Uterus (tissue), 4 donors: Measurements from ENCODE around the gene CASZ1. TPM values are rescaled to one million over a fixed set of nuclear protein-coding genes. Genes with fewer than 3 reads are reported as not detected.

ENCODE experiments used
- DNase-seq, 2 donors: peaks; one replicate each; pipeline ENCODE4 v3.0.0-alpha.2; 2019 to 2020
- H3K27ac ChIP-seq, 2 donors: fragments of 200-600 bp; sonication (generic); 1 replicate in 1 of 2; 2 replicates in 1 of 2; pipeline ENCODE4 v1.5.1; 2016 to 2018
- H3K27me3 ChIP-seq, 2 donors: fragments of 200-600 bp; sonication (generic); one replicate each; pipeline ENCODE4 v1.5.1; 2018 to 2019; ENCODE audit warnings: control low read depth in 1 of 2
- H3K36me3 ChIP-seq, 2 donors: fragments of 200-600 bp; sonication (generic); one replicate each; pipeline ENCODE4 v1.5.1; 2019; ENCODE audit warnings: control low read depth in 1 of 2
- H3K4me1 ChIP-seq, 2 donors: fragments of 200-600 bp; sonication (generic); one replicate each; pipeline ENCODE4 v1.5.1; 2018 to 2019; ENCODE audit warnings: control low read depth in 1 of 2
- H3K4me3 ChIP-seq, 2 donors: fragments of 200-600 bp; sonication (generic); 1 replicate in 1 of 2; 2 replicates in 1 of 2; pipeline ENCODE4 v1.5.1; 2018 to 2019; ENCODE audit warnings: mild to moderate bottlenecking in 1 of 2
- H3K9me3 ChIP-seq, 2 donors: fragments of 200-600 bp; sonication (generic); one replicate each; pipeline ENCODE4 v1.5.1; 2019; ENCODE audit warnings: control low read depth in 1 of 2
- CTCF ChIP-seq, 4 experiments: fragments of 200-600 bp in 2 of 4; fragments of 450-650 bp in 2 of 4; sonication (generic) in 2 of 4; IDR thresholded peaks; one replicate each; pipeline ENCODE4 v1.5.1; 2016 to 2019; ENCODE audit warnings: antibody characterized with exemption in 4 of 4, mild to moderate bottlenecking in 2 of 4, moderate library complexity in 1 of 4
- POLR2A ChIP-seq, 2 donors: fragments of 450-650 bp; IDR thresholded peaks; one replicate each; pipeline ENCODE4 v1.6.1; 2016; ENCODE audit warnings: antibody characterized with exemption in 2 of 2, mild to moderate bottlenecking in 1 of 2, moderate library complexity in 1 of 2
- intact Hi-C: fragments of 100-400 bp; cut with DNase I; formaldehyde crosslinking; loops from one replicate; pipeline ENCODE4 v1.15.1; 2023; ENCODE audit warnings: low total_unique reads
- total RNA-seq, 4 donors: library from RNA; depleted of rRNA in 3 of 4; stranded (reverse); fragments of >200 nt in 3 of 4; gene quantifications; one replicate each; pipeline versions ENCODE4 v1.1.0 to v1.2.4, GENCODE V29; 2014 to 2023
- donor health status: DM: yes; HTN: yes; CAD: no.

CASZ1 gene
- total RNA-seq, 4 donors from 2014 or later: 0.59 to 49.2 (median 3.9) TPM

DNA sequence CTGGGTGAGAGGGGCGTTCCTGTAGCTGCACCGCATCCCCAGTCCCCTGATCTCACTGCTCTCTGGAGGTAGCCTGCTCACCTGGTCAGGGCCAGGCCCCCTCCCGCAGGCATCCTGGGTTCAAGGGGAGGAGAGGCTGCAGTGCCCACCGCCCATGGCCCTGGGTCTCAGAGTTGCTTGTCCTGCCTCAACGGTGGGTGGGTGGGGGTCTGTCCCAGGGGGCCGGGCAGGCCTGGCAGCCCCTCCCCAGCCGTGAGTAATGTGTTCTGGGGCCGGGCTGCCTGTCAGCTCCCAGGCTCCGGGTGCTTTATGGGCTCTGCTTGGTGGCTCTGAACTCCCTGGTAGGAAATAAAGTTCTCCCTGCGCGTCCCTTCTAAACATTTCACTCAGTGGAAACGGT is 126.9 kb downstream of the CASZ1 start:
- H3K27me3 ChIP-seq: no peaks in the 10 kb centered on the region
- no peak for TF ChIP-seq CTCF (IDR thresholded peaks at IDR 0.05)
- TF ChIP-seq POLR2A (IDR thresholded peaks at IDR 0.05): no peak
- no peak overlapping the region for H3K4me3 ChIP-seq
- no peaks in the 10 kb centered on the region for H3K36me3 ChIP-seq
- H3K4me1 ChIP-seq: peaks cover 0 to 12% of the 10 kb centered on the region in 2 donors
- DNase-seq: no peak
- peak overlapping the region; percentile 41 to 55 for H3K27ac ChIP-seq
- intact Hi-C loops: no loop called here
- H3K9me3 ChIP-seq: no peaks in the 10 kb centered on the region

GRCh38 chr1:10667861-10668761 is 128.3 kb downstream of the CASZ1 start:
- no peaks in the 10 kb centered on the region for H3K36me3 ChIP-seq
- H3K27me3 ChIP-seq: no peaks in the 10 kb centered on the region
- H3K4me1 ChIP-seq: peaks cover 0 to 9% of the 10 kb centered on the region in 2 donors
- no peak overlapping the region for H3K4me3 ChIP-seq
- intact Hi-C loops: no loop called here
- DNase-seq: peak in 1 of 2 donors; percentile 56
- H3K9me3 ChIP-seq: no peaks in the 10 kb centered on the region
- peak overlapping the region; percentile 41 to 55 for H3K27ac ChIP-seq
- TF ChIP-seq CTCF (IDR thresholded peaks at IDR 0.05): no peak
- no peak for TF ChIP-seq POLR2A (IDR thresholded peaks at IDR 0.05)

GRCh38 chr1:10665930-10666850 is 130.3 kb downstream of the CASZ1 start:
- Histone ChIP-seq H3K4me3 (no peak overlapping the region), H3K4me1 (peaks cover 0 to 5% of the 10 kb centered on the region in 2 donors), H3K36me3 (no peaks in the 10 kb centered on the region), H3K9me3 (no peaks in the 10 kb centered on the region), H3K27me3 (no peaks in the 10 kb centered on the region), H3K27ac (no peak overlapping the region)
- no peak for TF ChIP-seq POLR2A (IDR thresholded peaks at IDR 0.05)
- no peak for TF ChIP-seq CTCF (IDR thresholded peaks at IDR 0.05)
- DNase-seq: no peak
- intact Hi-C loops: no loop called here

- DNase-seq: no peak
- intact Hi-C loops: no loop called here
- Histone ChIP-seq H3K27ac (no peak overlapping the region), H3K36me3 (no peaks in the 10 kb centered on the region), H3K9me3 (no peaks in the 10 kb centered on the region), H3K27me3 (no peaks in the 10 kb centered on the region), H3K4me1 (peaks cover 0 to 5% of the 10 kb centered on the region in 2 donors), H3K4me3 (no peak overlapping the region)
- no peak for TF ChIP-seq POLR2A (IDR thresholded peaks at IDR 0.05)
- no peak for TF ChIP-seq CTCF (IDR thresholded peaks at IDR 0.05)
Observed at GRCh38 chr1:10665226-10665625, 131.2 kb downstream of the CASZ1 start.
